ENCODE results near the gene NDUFAF4.

The NDUFAF4 gene

DNA sequence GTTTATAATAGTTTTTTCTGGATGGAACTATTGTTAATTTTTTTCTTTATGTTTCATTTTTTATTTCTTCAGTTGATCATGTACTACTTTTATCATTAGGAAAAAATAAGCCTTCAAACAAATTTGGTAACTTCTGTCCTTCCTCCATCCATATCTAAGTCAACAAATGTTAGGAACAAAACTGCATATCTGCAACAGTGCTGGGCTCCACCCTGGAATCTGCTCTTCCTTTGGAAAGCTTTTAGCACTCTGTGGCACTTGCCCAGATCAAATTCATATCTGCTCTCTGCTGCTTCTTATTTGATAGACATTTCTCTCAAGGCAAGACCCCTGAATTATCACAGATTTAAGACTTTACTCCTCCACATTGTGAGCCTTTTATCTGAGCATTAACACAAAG, 36.1 kb downstream of the NDUFAF4 start:
- H3K4me3 ChIP-seq (replicated peaks; ENCODE audit: low read depth, low read length): no peak overlapping the region
- TF ChIP-seq, protein P1, sequence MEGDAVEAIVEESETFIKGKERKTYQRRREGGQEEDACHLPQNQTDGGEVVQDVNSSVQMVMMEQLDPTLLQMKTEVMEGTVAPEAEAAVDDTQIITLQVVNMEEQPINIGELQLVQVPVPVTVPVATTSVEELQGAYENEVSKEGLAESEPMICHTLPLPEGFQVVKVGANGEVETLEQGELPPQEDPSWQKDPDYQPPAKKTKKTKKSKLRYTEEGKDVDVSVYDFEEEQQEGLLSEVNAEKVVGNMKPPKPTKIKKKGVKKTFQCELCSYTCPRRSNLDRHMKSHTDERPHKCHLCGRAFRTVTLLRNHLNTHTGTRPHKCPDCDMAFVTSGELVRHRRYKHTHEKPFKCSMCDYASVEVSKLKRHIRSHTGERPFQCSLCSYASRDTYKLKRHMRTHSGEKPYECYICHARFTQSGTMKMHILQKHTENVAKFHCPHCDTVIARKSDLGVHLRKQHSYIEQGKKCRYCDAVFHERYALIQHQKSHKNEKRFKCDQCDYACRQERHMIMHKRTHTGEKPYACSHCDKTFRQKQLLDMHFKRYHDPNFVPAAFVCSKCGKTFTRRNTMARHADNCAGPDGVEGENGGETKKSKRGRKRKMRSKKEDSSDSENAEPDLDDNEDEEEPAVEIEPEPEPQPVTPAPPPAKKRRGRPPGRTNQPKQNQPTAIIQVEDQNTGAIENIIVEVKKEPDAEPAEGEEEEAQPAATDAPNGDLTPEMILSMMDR (IDR thresholded peaks at IDR 0.05; ENCODE audit: low read depth, low read length, missing control alignments): no peak
- DNase-seq (ENCODE audit: extremely low read depth, low read depth): no peak

GRCh38 chr6:96856856-96857255, 40.8 kb downstream of the NDUFAF4 start:
- no peak for DNase-seq (ENCODE audit: extremely low read depth, low read depth)
- TF ChIP-seq, protein P1 (IDR thresholded peaks at IDR 0.05; ENCODE audit: low read depth, low read length, missing control alignments): no peak
- H3K4me3 ChIP-seq (replicated peaks; ENCODE audit: low read depth, low read length): no peak overlapping the region

DNA sequence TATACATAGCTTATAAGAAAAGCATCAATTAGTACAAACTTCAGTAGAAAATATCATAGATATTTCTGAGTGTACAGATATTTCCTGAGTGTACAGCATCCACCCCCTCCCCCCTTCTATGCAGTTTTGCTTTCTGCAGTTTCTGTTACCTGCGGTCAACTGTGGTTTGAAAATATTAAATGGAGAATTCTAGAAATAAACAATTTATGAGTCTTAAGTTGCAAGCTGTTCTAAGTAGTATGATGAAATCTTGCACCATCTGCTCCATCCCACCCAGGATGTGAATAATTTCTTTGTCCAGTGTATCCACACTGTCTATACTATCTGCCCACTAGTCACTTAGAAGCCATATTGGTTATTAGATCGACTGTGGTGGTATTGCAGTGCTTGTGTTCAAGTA, 44.6 kb downstream of the NDUFAF4 start:
- no peak for DNase-seq (ENCODE audit: extremely low read depth, low read depth)
- no peak overlapping the region for H3K4me3 ChIP-seq (replicated peaks; ENCODE audit: low read depth, low read length)
- TF ChIP-seq, protein P1 (IDR thresholded peaks at IDR 0.05; ENCODE audit: low read depth, low read length, missing control alignments): no peak

DNA sequence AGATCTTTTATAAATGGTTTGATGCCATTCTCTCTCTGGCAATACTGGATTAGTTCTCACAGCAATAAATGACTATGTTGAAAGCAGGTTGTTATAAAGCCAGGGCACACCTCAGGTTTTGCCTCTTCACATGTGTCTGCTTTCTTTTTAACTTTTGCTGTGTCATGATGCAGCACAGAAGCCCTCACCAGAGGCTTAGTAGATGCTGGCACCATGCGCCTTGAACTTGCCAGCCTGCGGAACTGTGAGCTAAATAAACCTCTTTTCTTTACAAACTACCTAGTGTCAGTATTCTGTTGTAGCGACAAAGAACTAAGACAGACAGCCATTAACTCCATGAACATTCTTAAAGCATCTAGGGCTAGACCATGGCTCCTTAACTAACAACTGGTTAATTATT, 45.1 kb downstream of the NDUFAF4 start:
- TF ChIP-seq, protein P1 (IDR thresholded peaks at IDR 0.05; ENCODE audit: low read depth, low read length, missing control alignments): no peak
- no peak for DNase-seq (ENCODE audit: extremely low read depth, low read depth)

DNA sequence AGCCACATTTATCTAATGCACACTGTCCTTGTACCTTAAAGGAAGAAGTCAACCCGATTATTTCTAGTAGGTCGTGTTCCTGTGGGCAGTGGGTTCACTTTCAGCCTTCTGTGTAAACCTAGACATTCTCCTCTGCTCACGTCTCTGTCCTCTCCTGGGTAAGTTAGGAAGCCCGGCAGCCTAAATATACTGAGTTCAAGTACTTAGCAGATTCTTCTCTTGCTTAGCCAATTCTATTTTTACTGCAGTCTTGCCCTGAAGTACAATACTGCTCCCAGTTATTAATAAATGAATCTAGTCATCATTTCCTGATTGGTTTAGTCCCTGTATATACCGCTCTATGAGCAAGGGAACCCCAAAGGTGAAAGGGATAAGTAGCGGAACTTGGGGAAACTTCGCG, 45.8 kb downstream of the NDUFAF4 start:
- TF ChIP-seq, protein P1 (IDR thresholded peaks at IDR 0.05; ENCODE audit: low read depth, low read length, missing control alignments): no peak
- DNase-seq (ENCODE audit: extremely low read depth, low read depth): no peak
- no peak overlapping the region for H3K4me3 ChIP-seq (replicated peaks; ENCODE audit: low read depth, low read length)

More for the DNA sequence above, 45.1 kb downstream of the NDUFAF4 start:
- no peak overlapping the region for H3K4me3 ChIP-seq (replicated peaks; ENCODE audit: low read depth, low read length)

DNA sequence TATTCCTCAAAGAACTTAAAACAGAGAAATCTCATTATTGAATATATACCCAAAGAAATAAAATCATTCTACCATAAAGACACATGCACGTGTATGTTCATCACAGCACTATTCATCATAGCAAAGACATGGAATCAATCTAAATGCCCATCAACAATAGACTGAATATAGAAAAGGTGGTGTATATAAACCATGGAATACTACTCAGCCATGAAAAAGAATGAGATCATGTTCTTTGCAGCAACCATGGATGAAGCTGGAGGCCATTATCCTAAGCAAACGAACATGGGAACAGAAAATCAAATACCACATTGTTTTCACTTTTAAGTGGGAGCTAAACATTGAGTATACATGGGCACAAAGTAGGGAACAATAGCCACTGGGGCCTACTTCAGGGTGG, 48.1 kb downstream of the NDUFAF4 start:
- no peak for DNase-seq (ENCODE audit: extremely low read depth, low read depth)
- H3K4me3 ChIP-seq (replicated peaks; ENCODE audit: low read depth, low read length): no peak overlapping the region
- TF ChIP-seq, protein P1 (IDR thresholded peaks at IDR 0.05; ENCODE audit: low read depth, low read length, missing control alignments): no peak

GRCh38 chr6:96844530-96844929, 53.2 kb downstream of the NDUFAF4 start:
- TF ChIP-seq, protein P1 (IDR thresholded peaks at IDR 0.05; ENCODE audit: low read depth, low read length, missing control alignments): no peak
- no peak for DNase-seq (ENCODE audit: extremely low read depth, low read depth)
- H3K4me3 ChIP-seq (replicated peaks; ENCODE audit: low read depth, low read length): no peak overlapping the region

Measured in HFF-Myc (cell line).